HCT116 (cell line): ENCODE data around the gene LDHD. TPM values are rescaled to one million over a fixed set of nuclear protein-coding genes. Genes with fewer than 3 reads are reported as not detected.

Source experiments
- ATAC-seq: fragments of 200-7000 bp; cut with Tn5 transposase; 2 replicates; pipeline ENCODE4 v1.9.1; 2020; ENCODE audit warnings: mild to moderate bottlenecking, moderate library complexity
- BruUV-seq: library from RNA; stranded (reverse); fragments of 400-500 nt; replicated peaks from 2 replicates; lab custom pipeline; 2021; lab: Mats Ljungman, UMichigan
- CTCF ChIA-PET: fragments of 300-600 bp; sonication (Branson Sonifier 250); formaldehyde crosslinking; loops from one replicate; lab custom pipeline; 2021; ENCODE audit warnings: antibody characterized with exemption; lab: Charles Lee
- POLR2A ChIA-PET: fragments of 300-600, 350-600 bp; sonication (Branson Sonifier 250); formaldehyde crosslinking; loops from one replicate; lab custom pipeline; 2021; ENCODE audit warnings: antibody characterized with exemption; lab: Charles Lee
- RAD21 ChIA-PET, 2 experiments: fragments of 300-600 bp; sonication (Branson Sonifier 250); formaldehyde crosslinking; loops; one replicate each; lab custom pipeline; 2023; ENCODE audit warnings: low total read pairs in 2 of 2; ENCODE audit not compliant: uncharacterized antibody in 2 of 2, unreplicated experiment in 2 of 2, low non-redundant PET in 1 of 2; lab: Charles Lee
- DNase-seq: peaks from one replicate; pipeline ENCODE4 v3.0.0-alpha.2; 2010; ENCODE audit warnings: low read depth, low spot score
- H2AFZ ChIP-seq: fragments of 200-600 bp; shearing (Covaris generic), sonication (generic); 2 replicates; pipeline ENCODE4 v1.6.1; 2017; ENCODE audit warnings: low read depth, mixed run types, mixed read lengths, antibody characterized with exemption, low read length; ENCODE audit not compliant: poor library complexity, severe bottlenecking
- H3K27ac ChIP-seq: 2 replicates; pipeline ENCODE4 v1.5.1; 2012; ENCODE audit warnings: low read depth, low read length
- H3K27me3 ChIP-seq: fragments of 200-600 bp; sonication (generic); 2 replicates; pipeline ENCODE4 v1.6.1; 2016; ENCODE audit warnings: mixed run types, low read length, mixed read lengths; ENCODE audit not compliant: insufficient read depth
- H3K36me3 ChIP-seq, 2 experiments: fragments of 200-500 bp in 1 of 2; fragments of 200-600 bp in 1 of 2; sonication (Bioruptor generic) in 1 of 2; sonication (generic) in 1 of 2; 2 replicates each; pipeline versions ENCODE4 v1.5.1 to v1.6.1; 2014 to 2016; ENCODE audit warnings: low read length in 2 of 2, inconsistent platforms in 1 of 2, mixed read lengths in 1 of 2, mixed run types in 1 of 2; ENCODE audit not compliant: insufficient read depth in 2 of 2, control insufficient read depth in 1 of 2
- H3K4me1 ChIP-seq, 2 experiments: fragments of 200-600 bp in 1 of 2; sonication (generic) in 1 of 2; 2 replicates each; pipeline versions ENCODE4 v1.5.1 to v1.6.1; 2012 to 2017; ENCODE audit warnings: low read length in 2 of 2, inconsistent platforms in 1 of 2, mild to moderate bottlenecking in 1 of 2, mixed read lengths in 1 of 2, mixed run types in 1 of 2, moderate library complexity in 1 of 2; ENCODE audit not compliant: insufficient read depth in 2 of 2, control insufficient read depth in 1 of 2
- H3K4me2 ChIP-seq: fragments of 200-600 bp; sonication (generic); 2 replicates; pipeline ENCODE4 v1.6.1; 2017; ENCODE audit warnings: mixed run types, low read length, mixed read lengths
- H3K4me3 ChIP-seq, 2 experiments: fragments of 200-600 bp in 1 of 2; sonication (generic) in 1 of 2; replicated peaks in 1 of 2; 2 replicates each; pipeline ENCODE4 v1.5.1; 2011 to 2016; ENCODE audit warnings: low read length in 2 of 2, control low read depth in 1 of 2, low read depth in 1 of 2, mild to moderate bottlenecking in 1 of 2, mixed read lengths in 1 of 2, mixed run types in 1 of 2
- H3K79me2 ChIP-seq: fragments of 200-600 bp; sonication (generic); 2 replicates; pipeline ENCODE4 v1.6.1; 2017; ENCODE audit warnings: mild to moderate bottlenecking, mixed run types, low read length, moderate library complexity, mixed read lengths; ENCODE audit not compliant: insufficient read depth
- H3K9ac ChIP-seq: fragments of 200-600 bp; sonication (generic); 2 replicates; pipeline ENCODE4 v1.6.1; 2016; ENCODE audit warnings: low read length, mixed read lengths
- H3K9me2 ChIP-seq: fragments of 200-600 bp; sonication (generic), shearing (Covaris generic); 2 replicates; pipeline ENCODE4 v1.6.1; 2017; ENCODE audit warnings: mixed run types, mild to moderate bottlenecking, moderate library complexity; ENCODE audit not compliant: insufficient read depth
- H3K9me3 ChIP-seq, 2 experiments: fragments of 200-500 bp in 1 of 2; fragments of 200-600 bp in 1 of 2; sonication (Bioruptor generic) in 1 of 2; sonication (generic) in 1 of 2; 2 replicates each; pipeline ENCODE4 v1.6.1; 2014 to 2017; ENCODE audit warnings: low read length in 2 of 2, mixed read lengths in 2 of 2, inconsistent platforms in 1 of 2, low read depth in 1 of 2, mild to moderate bottlenecking in 1 of 2, mixed run types in 1 of 2, moderate library complexity in 1 of 2; ENCODE audit not compliant: control insufficient read depth in 1 of 2, insufficient read depth in 1 of 2
- H4K20me1 ChIP-seq: fragments of 200-600 bp; sonication (generic), shearing (Covaris generic); 2 replicates; pipeline ENCODE4 v1.6.1; 2017; ENCODE audit warnings: mixed run types, mild to moderate bottlenecking, moderate library complexity; ENCODE audit not compliant: insufficient read depth
- EGR1 ChIP-seq: IDR thresholded peaks from 2 replicates; pipeline ENCODE4 v1.6.1; 2012; ENCODE audit warnings: low read depth
- EZH2 ChIP-seq: fragments of 200-600 bp; sonication (generic); IDR thresholded peaks from 2 replicates; pipeline ENCODE4 v1.6.1; 2017; ENCODE audit warnings: antibody characterized with exemption, mixed run types
- FOSL1 ChIP-seq: IDR thresholded peaks from 2 replicates; pipeline ENCODE4 v1.6.1; 2012; ENCODE audit warnings: low read depth
- JUND ChIP-seq: IDR thresholded peaks from 2 replicates; pipeline ENCODE4 v1.6.1; 2012
- POLR2A ChIP-seq: IDR thresholded peaks from 2 replicates; pipeline ENCODE4 v1.7.0; 2011; ENCODE audit warnings: borderline replicate concordance; ENCODE audit not compliant: insufficient read depth, insufficient read length; ENCODE audit errors: extremely low read depth
- POLR2AphosphoS5 ChIP-seq: IDR thresholded peaks from 2 replicates; pipeline ENCODE4 v1.6.1; 2011; ENCODE audit warnings: mild to moderate bottlenecking, low read depth, low read length, moderate library complexity
- RAD21 ChIP-seq: IDR thresholded peaks from 2 replicates; pipeline ENCODE4 v1.6.1; 2012; ENCODE audit warnings: low read depth, mild to moderate bottlenecking
- REST ChIP-seq: IDR thresholded peaks from 2 replicates; pipeline ENCODE4 v1.6.1; 2012; ENCODE audit warnings: low read depth
- SRF ChIP-seq: IDR thresholded peaks from 2 replicates; pipeline ENCODE4 v1.6.1; 2012; ENCODE audit warnings: low read depth
- TCF7L2 ChIP-seq: IDR thresholded peaks from 2 replicates; pipeline ENCODE4 v1.7.0; 2011; ENCODE audit warnings: borderline replicate concordance, inconsistent platforms; ENCODE audit not compliant: insufficient read depth, insufficient read length; ENCODE audit errors: extremely low read depth
- YY1 ChIP-seq: IDR thresholded peaks from 2 replicates; pipeline ENCODE4 v1.6.1; 2011; ENCODE audit warnings: low read length, low read depth, moderate library complexity, mild to moderate bottlenecking; ENCODE audit not compliant: insufficient replicate concordance; ENCODE audit errors: extremely low read depth
- ZNF274 ChIP-seq: fragments of 200-500 bp; sonication (Bioruptor generic); IDR thresholded peaks from 2 replicates; pipeline ENCODE4 v1.6.1; 2014; ENCODE audit warnings: mild to moderate bottlenecking, low read depth, low read length, inconsistent platforms
- intact Hi-C: fragments of 100-400 bp; cut with micrococcal nuclease; formaldehyde crosslinking; loops from 2 replicates; pipeline ENCODE4 v1.10.0; 2022
- total RNA-seq: library from RNA; stranded (reverse); gene quantifications from one replicate; pipeline ENCODE4 v1.2.1, GENCODE V29; 2021; ENCODE audit not compliant: unreplicated experiment
- TF ChIP-seq, protein P1 (sequence below), 3 experiments: fragments of 200-600 bp in 1 of 3; sonication (generic) in 1 of 3; IDR thresholded peaks in 2 of 3; conservative IDR thresholded peaks in 1 of 3; 2 replicates each; pipeline ENCODE4 v1.5.1; 2012 to 2017; ENCODE audit warnings: low read depth in 2 of 3, low read length in 2 of 3, antibody characterized with exemption in 1 of 3, borderline replicate concordance in 1 of 3, control low read depth in 1 of 3, mild to moderate bottlenecking in 1 of 3, mixed read lengths in 1 of 3, mixed run types in 1 of 3, moderate library complexity in 1 of 3; ENCODE audit not compliant: insufficient read depth in 1 of 3

LDHD gene
- total RNA-seq, 1 experiment from 2014 or later = 3.4 TPM

DNA sequence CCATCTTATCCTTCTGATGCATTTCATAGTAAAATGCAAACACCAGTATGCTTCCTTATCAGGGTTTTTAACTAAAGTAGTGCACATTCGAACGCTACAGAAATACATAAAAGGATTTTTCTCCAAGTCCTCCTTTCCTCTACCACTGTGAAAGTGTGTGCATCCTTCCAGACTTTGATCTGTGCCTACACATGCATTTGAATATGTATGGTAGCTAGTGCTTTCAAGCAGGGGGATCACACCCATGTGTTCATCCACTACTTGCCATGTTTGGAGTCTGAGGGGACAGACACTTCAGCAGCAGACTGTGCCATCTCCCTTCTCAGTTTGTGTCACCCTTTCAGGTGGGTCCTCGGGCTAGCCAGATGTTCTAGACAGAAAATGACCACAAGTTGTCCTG is 14.9 kb downstream of the LDHD start:
- intact Hi-C loops = no loop called here
- no peak overlapping the region for H3K4me2 ChIP-seq
- no TSS peak for BruUV-seq
- CTCF ChIA-PET = no interaction called here
- no peak overlapping the region for H3K27ac ChIP-seq
- no peak for DNase-seq
- H2AFZ ChIP-seq = no peak overlapping the region
- peaks cover 25 to 31% of the 10 kb centered on the region in 2 experiments for H3K4me1 ChIP-seq
- H3K9me3 ChIP-seq = no peaks in the 10 kb centered on the region
- TF ChIP-seq TCF7L2 = no peak
- no peak for TF ChIP-seq JUND
- no peak for TF ChIP-seq EGR1
- no peak for TF ChIP-seq REST
- no peak for TF ChIP-seq SRF
- TF ChIP-seq FOSL1 = no peak
- TF ChIP-seq YY1 = no peak
- TF ChIP-seq RAD21 = no peak
- TF ChIP-seq POLR2A = no peak
- no peak for TF ChIP-seq ZNF274
- no peak for TF ChIP-seq POLR2AphosphoS5
- TF ChIP-seq, protein P1, sequence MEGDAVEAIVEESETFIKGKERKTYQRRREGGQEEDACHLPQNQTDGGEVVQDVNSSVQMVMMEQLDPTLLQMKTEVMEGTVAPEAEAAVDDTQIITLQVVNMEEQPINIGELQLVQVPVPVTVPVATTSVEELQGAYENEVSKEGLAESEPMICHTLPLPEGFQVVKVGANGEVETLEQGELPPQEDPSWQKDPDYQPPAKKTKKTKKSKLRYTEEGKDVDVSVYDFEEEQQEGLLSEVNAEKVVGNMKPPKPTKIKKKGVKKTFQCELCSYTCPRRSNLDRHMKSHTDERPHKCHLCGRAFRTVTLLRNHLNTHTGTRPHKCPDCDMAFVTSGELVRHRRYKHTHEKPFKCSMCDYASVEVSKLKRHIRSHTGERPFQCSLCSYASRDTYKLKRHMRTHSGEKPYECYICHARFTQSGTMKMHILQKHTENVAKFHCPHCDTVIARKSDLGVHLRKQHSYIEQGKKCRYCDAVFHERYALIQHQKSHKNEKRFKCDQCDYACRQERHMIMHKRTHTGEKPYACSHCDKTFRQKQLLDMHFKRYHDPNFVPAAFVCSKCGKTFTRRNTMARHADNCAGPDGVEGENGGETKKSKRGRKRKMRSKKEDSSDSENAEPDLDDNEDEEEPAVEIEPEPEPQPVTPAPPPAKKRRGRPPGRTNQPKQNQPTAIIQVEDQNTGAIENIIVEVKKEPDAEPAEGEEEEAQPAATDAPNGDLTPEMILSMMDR (IDR thresholded peaks at IDR 0.05 in 2 of 3, conservative IDR thresholded peaks at IDR 0.05 in 1 of 3; ENCODE audit: borderline replicate concordance in 1 of 3, insufficient read depth in 1 of 3, low read depth in 2 of 3, low read length in 2 of 3) = no peak
- TF ChIP-seq EZH2 = no peak
- TF ChIP-seq, all 23 proteins: peak for 0
- Histone ChIP-seq H3K79me2 (peaks cover 3% of the 10 kb centered on the region; the same call in 1 of the 2 replicates), H3K9ac (no peak overlapping the region), H3K27me3 (no peaks in the 10 kb centered on the region), H3K4me3 (no peak overlapping the region), H4K20me1 (no peaks in the 10 kb centered on the region), H3K36me3 (peaks cover 0 to 5% of the 10 kb centered on the region in 2 experiments; a peak in 1 of 4 replicates), H3K9me2 (no peaks in the 10 kb centered on the region)
- ATAC-seq = no peak
- POLR2A ChIA-PET = no interaction called here
- RAD21 ChIA-PET = no interaction called here
